B cell (primary cell): ENCODE results near the gene AXIN2. TPM values are rescaled to one million over a fixed set of nuclear protein-coding genes. Genes with fewer than 3 reads are reported as not detected.

ENCODE experiments used
- ATAC-seq: fragments of 200-7000 bp; cut with Tn5 transposase; one replicate; pipeline ENCODE4 v1.10.0; 2021; ENCODE audit warnings: low read depth, mild to moderate bottlenecking, moderate number of reproducible peaks, moderate library complexity
- CTCF ChIA-PET: fragments of 350-600 bp; sonication (Branson Sonifier 250); formaldehyde crosslinking; loops from one replicate; lab custom pipeline; 2021; ENCODE audit warnings: antibody characterized with exemption, inconsistent platforms; lab: Charles Lee
- POLR2A ChIA-PET: fragments of 350-600 bp; sonication (Branson Sonifier 250); formaldehyde crosslinking; loops from one replicate; lab custom pipeline; 2021; ENCODE audit warnings: antibody characterized with exemption; lab: Charles Lee
- DNase-seq: peaks from one replicate; pipeline ENCODE4 v3.0.0; 2013
- H2AFZ ChIP-seq: 2 replicates; pipeline ENCODE4 v1.6.1; 2012; ENCODE audit warnings: mild to moderate bottlenecking, low read depth, low read length; ENCODE audit not compliant: insufficient read depth, poor library complexity, severe bottlenecking
- H3K27ac ChIP-seq, 2 donors: 1 replicate in 1 of 2; 2 replicates in 1 of 2; pipeline ENCODE4 v1.5.1; 2012 to 2013; ENCODE audit warnings: low read length in 2 of 2, mild to moderate bottlenecking in 2 of 2, moderate library complexity in 1 of 2
- H3K27me3 ChIP-seq, 4 experiments: fragments of 200-600 bp in 1 of 4; sonication (generic) in 1 of 4; replicated peaks in 1 of 4; 1 replicate in 2 of 4; 2 replicates in 2 of 4; pipeline versions ENCODE4 v1.6.1 to v1.7.0; 2013 to 2016; ENCODE audit warnings: low read length in 3 of 4, mild to moderate bottlenecking in 2 of 4, mixed read lengths in 1 of 4, moderate library complexity in 1 of 4; ENCODE audit not compliant: insufficient read depth in 4 of 4, control insufficient read depth in 3 of 4; ENCODE audit errors: control extremely low read depth in 1 of 4
- H3K36me3 ChIP-seq, 2 experiments: replicated peaks in 1 of 2; 1 replicate in 1 of 2; 2 replicates in 1 of 2; pipeline versions ENCODE4 v1.6.1 to v1.7.1; 2013; ENCODE audit warnings: low read length in 1 of 2; ENCODE audit not compliant: insufficient read depth in 2 of 2, control insufficient read depth in 1 of 2; ENCODE audit errors: control extremely low read depth in 1 of 2, extremely low read depth in 1 of 2
- H3K4me1 ChIP-seq, 2 donors: fragments of 200-600 bp in 1 of 2; sonication (generic) in 1 of 2; 1 replicate in 1 of 2; 2 replicates in 1 of 2; pipeline versions ENCODE4 v1.5.1 to v1.6.1; 2013 to 2017; ENCODE audit warnings: low read length in 2 of 2; ENCODE audit not compliant: control insufficient read depth in 2 of 2, insufficient read depth in 2 of 2
- H3K4me2 ChIP-seq: replicated peaks from 2 replicates; pipeline ENCODE3; 2012; ENCODE audit warnings: mild to moderate bottlenecking, low read depth, low read length; ENCODE audit not compliant: poor library complexity, severe bottlenecking
- H3K4me3 ChIP-seq, 5 experiments: fragments of 200-600 bp in 1 of 5; sonication (generic) in 1 of 5; 1 replicate in 3 of 5; 2 replicates in 2 of 5; pipeline versions ENCODE4 v1.5.1 to v1.7.0; 2011 to 2016; ENCODE audit warnings: low read length in 4 of 5, mild to moderate bottlenecking in 4 of 5, low read depth in 2 of 5, control low read depth in 1 of 5, moderate library complexity in 1 of 5; ENCODE audit not compliant: insufficient read depth in 1 of 5; ENCODE audit errors: control extremely low read depth in 1 of 5, extremely low read depth in 1 of 5
- H3K79me2 ChIP-seq: fragments of 200-600 bp; sonication (generic); one replicate; pipeline ENCODE4 v1.6.0; 2016; ENCODE audit warnings: low read length; ENCODE audit not compliant: control insufficient read depth, insufficient read depth
- H3K9ac ChIP-seq: fragments of 200-600 bp; sonication (generic); 2 replicates; pipeline ENCODE4 v1.6.1; 2017; ENCODE audit warnings: mild to moderate bottlenecking, low read length, moderate library complexity
- H3K9me3 ChIP-seq, 3 donors: one replicate each; pipeline versions ENCODE4 v1.6.1 to v1.7.1; 2013; ENCODE audit warnings: low read length in 2 of 3; ENCODE audit not compliant: control insufficient read depth in 2 of 3, insufficient read depth in 1 of 3; ENCODE audit errors: control extremely low read depth in 1 of 3
- H4K20me1 ChIP-seq: 2 replicates; pipeline ENCODE4 v1.6.0; 2012; ENCODE audit warnings: mild to moderate bottlenecking, low read length; ENCODE audit not compliant: insufficient read depth, control insufficient read depth, poor library complexity, severe bottlenecking
- H3K27ac Mint-ChIP-seq: one replicate; pipeline ENCODE4 v1.8.0; 2021; ENCODE audit warnings: mixed read lengths
- H3K27me3 Mint-ChIP-seq: one replicate; pipeline ENCODE4 v1.8.0; 2021; ENCODE audit warnings: mixed read lengths
- H3K4me1 Mint-ChIP-seq: one replicate; pipeline ENCODE4 v1.8.0; 2021; ENCODE audit warnings: mixed read lengths
- H3K4me3 Mint-ChIP-seq: one replicate; pipeline ENCODE4 v1.8.0; 2021; ENCODE audit warnings: mixed read lengths
- H3K9me3 Mint-ChIP-seq: one replicate; pipeline ENCODE4 v1.8.0; 2022; ENCODE audit warnings: mixed read lengths; ENCODE audit not compliant: insufficient read depth
- CTCF ChIP-seq: fragments of 200-600 bp; IDR thresholded peaks from one replicate; pipeline ENCODE4 v1.8.0; 2022; ENCODE audit warnings: antibody characterized with exemption, mild to moderate bottlenecking
- EZH2 ChIP-seq: IDR thresholded peaks from 2 replicates; pipeline ENCODE4 v1.6.1; 2012; ENCODE audit warnings: borderline replicate concordance, low read depth, mild to moderate bottlenecking, moderate library complexity, low read length; ENCODE audit not compliant: insufficient read depth, poor library complexity, severe bottlenecking
- WGBS: methylation state at CpG from one replicate; pipeline ENCODE4 v1.1.5; 2013; ENCODE audit warnings: missing lambda C conversion rate; ENCODE audit not compliant: insufficient coverage; 5-methylcytosine and 5-hydroxymethylcytosine counted together
- intact Hi-C: fragments of 100-400 bp; cut with micrococcal nuclease; formaldehyde crosslinking; loops from one replicate; pipeline ENCODE4 v1.10.0; 2022
- polyA plus RNA-seq: library from polyadenylated mRNA; depleted of rRNA; stranded (reverse); fragments of >200 nt; gene quantifications from 2 replicates; pipeline ENCODE4 v1.2.3, GENCODE V29; 2012
- total RNA-seq, 2 donors: library from RNA; stranded (reverse); fragments of 120-200 nt in 1 of 2; gene quantifications; 1 replicate in 1 of 2; 2 replicates in 1 of 2; pipeline versions ENCODE4 v1.2.3 to v1.2.4, GENCODE V29; 2013 to 2022

Gene AXIN2
- total and polyA plus RNA-seq, 2 donors (not counting 1 experiment from before 2014, with no cell fraction given), result 0.16 to 1.2 TPM

DNA sequence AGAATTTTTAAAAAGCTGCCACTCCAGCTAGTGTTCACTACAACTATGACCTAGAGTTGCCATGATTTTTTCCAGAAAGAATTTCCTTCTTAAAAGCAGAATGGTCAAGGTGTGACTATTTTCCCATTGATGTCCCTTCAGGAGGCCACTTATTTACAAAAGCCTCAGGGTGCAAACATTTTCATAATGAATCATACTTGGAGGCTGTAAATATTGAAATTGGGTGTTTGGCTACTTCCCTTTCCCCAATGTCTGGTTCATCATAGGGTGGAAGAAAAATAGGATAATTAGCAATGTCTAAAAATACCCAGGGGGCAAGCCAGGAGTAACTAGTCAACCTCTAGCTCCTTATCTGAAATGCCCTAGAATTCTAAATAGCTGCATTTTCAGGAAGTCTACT, 18.8 kb downstream of the AXIN2 start:
- H3K27ac ChIP-seq, result no peak overlapping the region
- peaks cover 0 to 5% (median 0%) of the 10 kb centered on the region in 3 donors for H3K9me3 ChIP-seq
- no peak overlapping the region for H3K9ac ChIP-seq
- no peak overlapping the region for H3K4me3 ChIP-seq
- ATAC-seq (no peak), DNase-seq (no peak)
- no peaks in the 10 kb centered on the region for H3K4me1 Mint-ChIP-seq
- no peak overlapping the region for H2AFZ ChIP-seq
- no peaks in the 10 kb centered on the region for H3K4me1 ChIP-seq
- no peak overlapping the region for H3K4me2 ChIP-seq
- H3K4me3 Mint-ChIP-seq, result no peak overlapping the region
- intact Hi-C loops, result no loop called here
- H4K20me1 ChIP-seq, result no peaks in the 10 kb centered on the region
- H3K9me3 Mint-ChIP-seq, result no peaks in the 10 kb centered on the region
- ChIA-PET CTCF (no interaction called here), POLR2A (no interaction called here)
- no peaks in the 10 kb centered on the region for H3K27me3 Mint-ChIP-seq
- H3K79me2 ChIP-seq, result peaks cover 6% of the 10 kb centered on the region
- no peaks in the 10 kb centered on the region for H3K27me3 ChIP-seq
- no peak for TF ChIP-seq CTCF
- TF ChIP-seq EZH2, result no peak
- H3K36me3 ChIP-seq, result no peaks in the 10 kb centered on the region
- H3K27ac Mint-ChIP-seq, result no peak overlapping the region

- H3K27ac Mint-ChIP-seq, result no peak overlapping the region
- POLR2A ChIA-PET, result no interaction called here
- no peak for DNase-seq
Observed at GRCh38 chr17:65542067-65542466, 19.4 kb downstream of the AXIN2 start.

More at GRCh38 chr17:65542067-65542466, 19.4 kb downstream of the AXIN2 start:
- CTCF ChIA-PET, result no interaction called here
- no peak overlapping the region for H3K4me3 ChIP-seq
- H3K4me2 ChIP-seq, result no peak overlapping the region
- H3K4me1 ChIP-seq, result no peaks in the 10 kb centered on the region
- Mint-ChIP-seq H3K4me1 (no peaks in the 10 kb centered on the region), H3K4me3 (no peak overlapping the region), H3K27me3 (no peaks in the 10 kb centered on the region), H3K9me3 (no peaks in the 10 kb centered on the region)
- peaks cover 6% of the 10 kb centered on the region for H3K79me2 ChIP-seq
- H3K27ac ChIP-seq, result no peak overlapping the region
- H2AFZ ChIP-seq, result no peak overlapping the region
- no peaks in the 10 kb centered on the region for H3K27me3 ChIP-seq
- intact Hi-C loops, result no loop called here
- H4K20me1 ChIP-seq, result no peaks in the 10 kb centered on the region
- peaks cover 0 to 5% (median 0%) of the 10 kb centered on the region in 3 donors for H3K9me3 ChIP-seq
- H3K9ac ChIP-seq, result no peak overlapping the region
- TF ChIP-seq CTCF (no peak), EZH2 (no peak)
- no peaks in the 10 kb centered on the region for H3K36me3 ChIP-seq
- WGBS, result no CpG with 5 or more reads among the region's 1 CpG
- ATAC-seq, result no peak
